Heart right ventricle (tissue), 16 donors: ENCODE measurements around the gene MCCC1. TPM values are rescaled to one million over a fixed set of nuclear protein-coding genes. Genes with fewer than 3 reads are reported as not detected.

Source experiments
- ATAC-seq, 8 donors: fragments of 200-7000 bp; cut with Tn5 transposase; one replicate each; pipeline ENCODE4 v1.9.1; 2020; ENCODE audit warnings: mild to moderate bottlenecking in 8 of 8, moderate library complexity in 8 of 8, moderate number of reproducible peaks in 1 of 8
- DNase-seq, 2 donors: peaks; one replicate each; pipeline ENCODE4 v3.0.0-alpha.2; 2020
- H3K27ac ChIP-seq, 10 donors: fragments of 200-600 bp; sonication (generic) in 2 of 10; one replicate each; pipeline versions ENCODE4 v1.5.0 to v1.8.0; 2020 to 2022; ENCODE audit warnings: mild to moderate bottlenecking in 3 of 10
- H3K27me3 ChIP-seq, 7 donors: fragments of 200-600 bp; one replicate each; pipeline ENCODE4 v1.8.0; 2021 to 2022; ENCODE audit warnings: mild to moderate bottlenecking in 2 of 7
- H3K36me3 ChIP-seq, 9 donors: fragments of 200-600 bp; sonication (generic) in 1 of 9; one replicate each; pipeline versions ENCODE4 v1.5.0 to v1.8.0; 2020 to 2022; ENCODE audit warnings: mild to moderate bottlenecking in 2 of 9
- H3K4me1 ChIP-seq, 9 donors: fragments of 200-600 bp; sonication (generic) in 1 of 9; one replicate each; pipeline versions ENCODE4 v1.5.0 to v1.8.0; 2020 to 2022; ENCODE audit warnings: mild to moderate bottlenecking in 4 of 9
- H3K4me3 ChIP-seq, 10 donors: fragments of 200-600 bp; sonication (generic) in 2 of 10; one replicate each; pipeline versions ENCODE4 v1.5.0 to v1.8.0; 2020 to 2022; ENCODE audit warnings: mild to moderate bottlenecking in 7 of 10, moderate library complexity in 2 of 10
- H3K9me3 ChIP-seq, 11 donors: fragments of 200-600 bp in 10 of 11; sonication (generic) in 2 of 11; one replicate each; pipeline versions ENCODE4 v1.5.0 to v1.8.0; 2013 to 2022; ENCODE audit warnings: mild to moderate bottlenecking in 2 of 11, control low read depth in 1 of 11, moderate library complexity in 1 of 11
- WGBS, 2 donors: extraction: QIAGEN DNeasy Blood & Tissue Kit; methylation state at CpG; one replicate each; pipeline ENCODE4 v1.1.7; 2013; ENCODE audit warnings: inconsistent platforms in 1 of 2; 5-methylcytosine and 5-hydroxymethylcytosine counted together
- intact Hi-C, 10 donors: fragments of 100-400 bp; cut with DNase I; formaldehyde crosslinking; loops; one replicate each; pipeline versions ENCODE4 v1.11.1 to v1.14.2; 2022
- polyA plus RNA-seq, 2 donors: library from polyadenylated mRNA; stranded (reverse); fragments of 200-250 nt; gene quantifications; one replicate each; pipeline ENCODE4 v1.2.3, GENCODE V29; 2013
- total RNA-seq, 10 donors: library from RNA; stranded (reverse); fragmentation: NEBNext Ultra II Directional in 3 of 10; extraction: Animal tissue kit (Norgen Biotek cat#: 25700) in 3 of 10; gene quantifications; one replicate each; pipeline versions ENCODE4 v1.2.1 to v1.2.4, GENCODE V29; 2021 to 2023
- TF ChIP-seq, protein P1 (sequence below), 9 donors: fragments of 200-600 bp; sonication (generic) in 2 of 9; IDR thresholded peaks; one replicate each; pipeline versions ENCODE4 v1.5.0 to v1.8.0; 2021 to 2022; ENCODE audit warnings: antibody characterized with exemption in 9 of 9, mild to moderate bottlenecking in 5 of 9, moderate library complexity in 1 of 9
- donor health status: Arrhythmogenic right ventricular cardiomyopathy.
- donor health status: ischemic (EF 13 %, LVEDD 7.1; RV severe dilation, severe dysfunction).
- donor health status: healthy with polysubstance abuse.
- donor health status: DM: no; HTN: yes; CAD: no.
- donor health status: DM: no; HTN: no; CAD: no.
- donor health status: ischemic (EF 25% LVEDD 6.9; RV normal size, moderate dysfunction).
- donor health status: ischemic (EF 25% LVEDD 5.7; RV mildly dilated, moderate dysfunction).
- donor health status: healthy.
- donor health status: DM: yes; HTN: yes; CAD: no.
- donor health status: Ischemic cardiomyopathy.
- donor health status: ischemic (EF 35%, LVEDD 5.7; RV mildly dilated, moderate dysfunction).
- donor health status: nonischemic (EF 11% LVEDD 7.7; RV severe dilation, severe dysfunction).
- donor health status: DM: yes; HTN: yes; CAD: no.
- donor health status: PGD.
- donor health status: ischemic (EF 29% LVEDD 5.4; RV normal size, mild dysfunction).
- donor health status: nonischemic (EF 23%, LVEDD 6.1; RV moderate dilation, normal function).

MCCC1 gene
- total and polyA plus RNA-seq, 12 donors: 28.9 to 62.9 (median 46.0) TPM

DNA sequence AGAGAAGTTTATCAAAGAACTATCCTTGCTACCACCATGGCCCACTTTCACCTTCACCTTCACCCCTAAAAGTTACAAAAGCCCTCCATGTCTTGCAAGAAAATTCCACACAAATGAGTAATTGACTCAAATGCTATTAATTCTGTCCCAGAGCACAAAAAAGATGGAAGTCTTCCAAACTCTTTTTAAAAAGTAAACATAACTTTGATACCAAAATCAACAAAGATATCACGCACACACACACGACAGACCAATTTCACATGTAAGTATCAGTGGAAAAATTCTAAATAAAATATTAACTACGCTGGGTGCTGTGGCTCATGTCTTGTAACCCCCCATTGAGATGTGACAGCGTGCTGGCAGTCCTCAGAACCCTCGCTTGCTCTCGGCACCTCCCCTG, 1.1 kb upstream of the MCCC1 start:
- DNase-seq: no peak
- Histone ChIP-seq H3K9me3 (no peaks in the 10 kb centered on the region), H3K4me1 (peaks cover 0 to 22% (median 15%) of the 10 kb centered on the region in 9 donors), H3K27me3 (no peaks in the 10 kb centered on the region), H3K36me3 (peaks cover 0 to 11% (median 0%) of the 10 kb centered on the region in 9 donors), H3K27ac (peak overlapping the region in 6 of 10 donors; percentile 78 to 91 (median 86)), H3K4me3 (no peak overlapping the region)
- TF ChIP-seq, protein P1, sequence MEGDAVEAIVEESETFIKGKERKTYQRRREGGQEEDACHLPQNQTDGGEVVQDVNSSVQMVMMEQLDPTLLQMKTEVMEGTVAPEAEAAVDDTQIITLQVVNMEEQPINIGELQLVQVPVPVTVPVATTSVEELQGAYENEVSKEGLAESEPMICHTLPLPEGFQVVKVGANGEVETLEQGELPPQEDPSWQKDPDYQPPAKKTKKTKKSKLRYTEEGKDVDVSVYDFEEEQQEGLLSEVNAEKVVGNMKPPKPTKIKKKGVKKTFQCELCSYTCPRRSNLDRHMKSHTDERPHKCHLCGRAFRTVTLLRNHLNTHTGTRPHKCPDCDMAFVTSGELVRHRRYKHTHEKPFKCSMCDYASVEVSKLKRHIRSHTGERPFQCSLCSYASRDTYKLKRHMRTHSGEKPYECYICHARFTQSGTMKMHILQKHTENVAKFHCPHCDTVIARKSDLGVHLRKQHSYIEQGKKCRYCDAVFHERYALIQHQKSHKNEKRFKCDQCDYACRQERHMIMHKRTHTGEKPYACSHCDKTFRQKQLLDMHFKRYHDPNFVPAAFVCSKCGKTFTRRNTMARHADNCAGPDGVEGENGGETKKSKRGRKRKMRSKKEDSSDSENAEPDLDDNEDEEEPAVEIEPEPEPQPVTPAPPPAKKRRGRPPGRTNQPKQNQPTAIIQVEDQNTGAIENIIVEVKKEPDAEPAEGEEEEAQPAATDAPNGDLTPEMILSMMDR (IDR thresholded peaks at IDR 0.05): no peak
- no peak for ATAC-seq
- intact Hi-C loops: no loop called here
- WGBS, 2 donors: 75 to 78% methylated on average over 6 of the region's 6 CpGs

DNA sequence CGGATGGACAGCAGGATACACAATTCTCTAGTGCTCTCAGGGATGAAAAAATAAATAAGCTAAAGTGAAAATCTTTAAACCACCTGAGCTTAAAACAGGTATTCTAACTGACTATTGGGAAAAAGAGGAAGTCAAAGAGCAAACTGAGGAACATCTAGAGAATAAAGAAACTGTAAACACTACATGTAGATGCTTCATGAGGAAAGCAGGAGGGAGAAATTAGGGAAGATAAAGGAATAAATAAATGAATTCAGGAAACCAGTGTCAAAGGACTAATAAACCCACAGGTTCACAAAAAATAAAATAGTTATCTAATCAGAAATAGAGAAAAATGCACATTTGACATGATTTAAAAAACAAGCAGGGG, 525 bp upstream of the MCCC1 start:
- H3K4me3 ChIP-seq: peak overlapping the region in 9 of 10 donors; percentile 68 to 99 (median 85)
- no peak for DNase-seq
- H3K27ac ChIP-seq: peak overlapping the region in 9 of 10 donors; percentile 78 to 92 (median 87)
- no peaks in the 10 kb centered on the region for H3K9me3 ChIP-seq
- intact Hi-C loops: no loop called here
- peaks cover 0 to 11% (median 0%) of the 10 kb centered on the region in 9 donors for H3K36me3 ChIP-seq
- H3K4me1 ChIP-seq: peaks cover 0 to 22% (median 15%) of the 10 kb centered on the region in 9 donors
- TF ChIP-seq, protein P1 (IDR thresholded peaks at IDR 0.05): no peak
- ATAC-seq: no peak
- WGBS, 2 donors: 0 to 4% methylated on average over 1 of the region's 1 CpG
- no peaks in the 10 kb centered on the region for H3K27me3 ChIP-seq

DNA sequence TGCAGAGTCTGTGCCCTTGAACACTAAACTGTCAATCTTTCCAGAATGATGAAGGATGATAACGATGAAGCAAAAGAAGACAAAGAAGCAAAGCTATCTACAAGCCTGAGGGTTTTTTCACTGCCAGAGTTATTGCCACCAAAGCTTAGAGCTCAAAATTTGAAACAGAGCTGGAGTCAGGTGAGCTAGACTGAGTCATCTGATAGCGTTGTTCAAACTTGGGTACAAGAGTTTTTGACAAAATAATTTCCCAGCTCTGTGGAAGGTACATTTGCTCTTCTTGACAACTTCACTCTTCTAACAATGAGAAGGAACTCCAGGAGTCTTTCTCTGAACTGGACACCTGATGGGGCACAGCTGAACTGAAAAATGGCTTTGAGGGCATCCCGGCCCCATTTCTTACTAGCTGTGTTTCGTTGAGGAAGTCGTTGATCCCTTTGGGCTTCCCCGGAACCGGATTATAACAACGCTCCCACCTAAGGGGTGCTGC, 715 bp downstream of the MCCC1 start:
- Histone ChIP-seq H3K9me3 (no peaks in the 10 kb centered on the region), H3K27ac (peak overlapping the region in 9 of 10 donors; percentile 78 to 92 (median 87)), H3K36me3 (peaks cover 0 to 18% (median 0%) of the 10 kb centered on the region in 9 donors), H3K4me3 (peak overlapping the region; percentile 68 to 99 (median 86)), H3K27me3 (no peaks in the 10 kb centered on the region), H3K4me1 (peaks cover 0 to 22% (median 15%) of the 10 kb centered on the region in 9 donors)
- ATAC-seq (no peak), DNase-seq (no peak)
- 4 to 7% methylated on average over 8 of the region's 8 CpGs for WGBS, 2 donors
- TF ChIP-seq, protein P1 (IDR thresholded peaks at IDR 0.05): no peak
- intact Hi-C loops: no loop called here

DNA sequence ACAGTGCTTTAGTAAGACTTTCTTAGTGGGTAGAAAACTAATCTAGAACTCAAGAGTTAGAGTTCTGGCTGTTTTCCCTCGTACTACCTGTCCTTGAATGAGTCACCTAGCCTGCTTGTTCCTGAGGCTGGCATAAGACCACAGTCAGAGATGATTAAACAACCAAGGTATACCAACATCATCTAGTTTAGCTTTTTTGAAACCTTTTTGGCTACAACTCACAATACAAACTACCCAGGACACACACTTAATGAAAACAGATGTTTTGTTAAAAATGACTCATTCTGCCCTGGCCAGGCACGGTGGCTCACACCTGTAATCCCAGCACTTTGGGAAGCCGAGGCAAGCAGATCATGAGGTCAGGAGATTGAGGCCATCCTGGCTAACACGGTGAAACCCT, 4.6 kb downstream of the MCCC1 start:
- Histone ChIP-seq H3K36me3 (peaks cover 0 to 50% (median 14%) of the 10 kb centered on the region in 9 donors), H3K27me3 (no peaks in the 10 kb centered on the region), H3K4me1 (peaks cover 0 to 17% (median 12%) of the 10 kb centered on the region in 9 donors), H3K4me3 (no peak overlapping the region), H3K27ac (no peak overlapping the region), H3K9me3 (no peaks in the 10 kb centered on the region)
- intact Hi-C loops: no loop called here
- no peak for DNase-seq
- TF ChIP-seq, protein P1 (IDR thresholded peaks at IDR 0.05): no peak
- 87 to 92% methylated on average over 4 of the region's 4 CpGs for WGBS, 2 donors
- ATAC-seq: no peak
